ENCODE measurements around the gene MAZ.

- peak; percentile 72 for TF ChIP-seq POLR2A (IDR thresholded peaks at IDR 0.05; ENCODE audit: low read depth, low read length)
- peak; percentile 97 for TF ChIP-seq POLR2AphosphoS5 (IDR thresholded peaks at IDR 0.05; ENCODE audit: insufficient read depth, low read depth, low read length)
- TF ChIP-seq GATA2 (IDR thresholded peaks at IDR 0.05; ENCODE audit: insufficient read depth, insufficient read length, low read depth, low read length): no peak
- no peak for TF ChIP-seq CTCF (IDR thresholded peaks at IDR 0.05; ENCODE audit: extremely low read depth in 1 of 2, insufficient read depth in 1 of 2, low read depth in 1 of 2, low read length in 2 of 2)
- TF ChIP-seq MYC (IDR thresholded peaks at IDR 0.05; ENCODE audit: low read depth, low read length): peak; percentile 93
Measured at GRCh38 chr16:29805232-29806098, 864 bp upstream of the MAZ start.

All from endothelial cell of umbilical vein (primary cell).